Parathyroid adenoma (tissue), 2 donors: ENCODE results near the gene LOXL1.

Experiments used
- H2AFZ ChIP-seq: fragments of 300-600 bp; sonication (generic); one replicate; pipeline ENCODE4 v1.7.0; 2017; ENCODE audit warnings: antibody characterized with exemption, mild to moderate bottlenecking
- H3K27ac ChIP-seq: fragments of 300-600 bp; sonication (generic); one replicate; pipeline ENCODE4 v1.7.0; 2017
- H3K27me3 ChIP-seq: fragments of 300-600 bp; sonication (generic); one replicate; pipeline ENCODE4 v1.7.0; 2017; ENCODE audit warnings: low read length; ENCODE audit not compliant: control insufficient read depth, insufficient read depth
- H3K36me3 ChIP-seq: fragments of 300-600 bp; sonication (generic); one replicate; pipeline ENCODE4 v1.7.0; 2017; ENCODE audit warnings: low read length; ENCODE audit not compliant: control insufficient read depth, insufficient read depth
- H3K4me1 ChIP-seq: fragments of 300-600 bp; sonication (generic); one replicate; pipeline ENCODE4 v1.7.0; 2017; ENCODE audit warnings: control low read depth
- H3K4me2 ChIP-seq: fragments of 300-600 bp; sonication (generic); one replicate; pipeline ENCODE4 v1.7.0; 2017; ENCODE audit warnings: low read length
- H3K4me3 ChIP-seq: fragments of 300-600 bp; sonication (generic); one replicate; pipeline ENCODE4 v1.7.0; 2017; ENCODE audit warnings: low read depth, low read length
- H3K79me2 ChIP-seq: fragments of 300-600 bp; sonication (generic); one replicate; pipeline ENCODE4 v1.7.0; 2017; ENCODE audit warnings: control low read depth
- H3K9ac ChIP-seq: fragments of 300-600 bp; sonication (generic); one replicate; pipeline ENCODE4 v1.7.0; 2017; ENCODE audit warnings: mild to moderate bottlenecking
- H3K9me3 ChIP-seq: fragments of 300-600 bp; sonication (generic); one replicate; pipeline ENCODE4 v1.7.0; 2017; ENCODE audit warnings: low read length; ENCODE audit not compliant: control insufficient read depth
- TF ChIP-seq, protein P1 (sequence below): fragments of 300-600 bp; sonication (generic); IDR thresholded peaks from one replicate; pipeline ENCODE4 v1.7.0; 2017; ENCODE audit warnings: antibody characterized with exemption, mild to moderate bottlenecking
- donor health status: primary hyperparathyroidism.

LOXL1 gene

GRCh38 chr15:73992594-73992898 is 66.3 kb downstream of the LOXL1 start:
- Histone ChIP-seq H3K79me2 (peaks cover 2% of the 10 kb centered on the region), H3K27me3 (no peaks in the 10 kb centered on the region), H3K4me2 (peak overlapping the region; percentile 65), H3K36me3 (no peaks in the 10 kb centered on the region), H3K4me3 (peak overlapping the region; percentile 25), H3K4me1 (peaks cover 4% of the 10 kb centered on the region), H3K9me3 (no peaks in the 10 kb centered on the region), H2AFZ (peak overlapping the region; percentile 84), H3K27ac (peak overlapping the region; percentile 83), H3K9ac (no peak overlapping the region)
- TF ChIP-seq, protein P1, sequence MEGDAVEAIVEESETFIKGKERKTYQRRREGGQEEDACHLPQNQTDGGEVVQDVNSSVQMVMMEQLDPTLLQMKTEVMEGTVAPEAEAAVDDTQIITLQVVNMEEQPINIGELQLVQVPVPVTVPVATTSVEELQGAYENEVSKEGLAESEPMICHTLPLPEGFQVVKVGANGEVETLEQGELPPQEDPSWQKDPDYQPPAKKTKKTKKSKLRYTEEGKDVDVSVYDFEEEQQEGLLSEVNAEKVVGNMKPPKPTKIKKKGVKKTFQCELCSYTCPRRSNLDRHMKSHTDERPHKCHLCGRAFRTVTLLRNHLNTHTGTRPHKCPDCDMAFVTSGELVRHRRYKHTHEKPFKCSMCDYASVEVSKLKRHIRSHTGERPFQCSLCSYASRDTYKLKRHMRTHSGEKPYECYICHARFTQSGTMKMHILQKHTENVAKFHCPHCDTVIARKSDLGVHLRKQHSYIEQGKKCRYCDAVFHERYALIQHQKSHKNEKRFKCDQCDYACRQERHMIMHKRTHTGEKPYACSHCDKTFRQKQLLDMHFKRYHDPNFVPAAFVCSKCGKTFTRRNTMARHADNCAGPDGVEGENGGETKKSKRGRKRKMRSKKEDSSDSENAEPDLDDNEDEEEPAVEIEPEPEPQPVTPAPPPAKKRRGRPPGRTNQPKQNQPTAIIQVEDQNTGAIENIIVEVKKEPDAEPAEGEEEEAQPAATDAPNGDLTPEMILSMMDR = no peak

- Histone ChIP-seq H3K4me2 (peak overlapping the region; percentile 66), H3K4me3 (no peak overlapping the region), H3K36me3 (no peaks in the 10 kb centered on the region), H3K9me3 (no peaks in the 10 kb centered on the region), H3K4me1 (peaks cover 4% of the 10 kb centered on the region), H3K9ac (no peak overlapping the region), H3K79me2 (peaks cover 2% of the 10 kb centered on the region), H3K27me3 (no peaks in the 10 kb centered on the region), H2AFZ (no peak overlapping the region), H3K27ac (no peak overlapping the region)
- TF ChIP-seq, protein P1 = no peak
Measured at GRCh38 chr15:73993211-73993994, 67.1 kb downstream of the LOXL1 start.

GRCh38 chr15:73994413-73994883 is 68.2 kb downstream of the LOXL1 start, which contains the start of gene PML:
TSS of gene PML (plus strand) at chr15:73994716. CDS start at chr15:73994813, 97 bp downstream.
- H3K27me3 ChIP-seq = no peaks in the 10 kb centered on the region
- peaks cover 4% of the 10 kb centered on the region for H3K4me1 ChIP-seq
- H3K36me3 ChIP-seq = no peaks in the 10 kb centered on the region
- H3K9me3 ChIP-seq = no peaks in the 10 kb centered on the region
- H3K4me3 ChIP-seq = peak within 1 kb of the TSS; percentile 72
- peak within 1 kb of the TSS; percentile 37 for H3K9ac ChIP-seq
- H3K79me2 ChIP-seq = peaks cover 2% of the 10 kb centered on the region
- peak within 1 kb of the TSS; percentile 66 for H3K4me2 ChIP-seq
- peak within 1 kb of the TSS; percentile 86 for H3K27ac ChIP-seq
- peak within 1 kb of the TSS; percentile 79 for H2AFZ ChIP-seq
- TF ChIP-seq, protein P1 = no peak

GRCh38 chr15:73994912-73995622 is 68.8 kb downstream of the LOXL1 start:
- H3K4me1 ChIP-seq = peaks cover 4% of the 10 kb centered on the region
- TF ChIP-seq, protein P1 = no peak
- H3K27me3 ChIP-seq = no peaks in the 10 kb centered on the region
- peak overlapping the region; percentile 79 for H2AFZ ChIP-seq
- peaks cover 2% of the 10 kb centered on the region for H3K79me2 ChIP-seq
- H3K4me2 ChIP-seq = peak overlapping the region; percentile 66
- peak overlapping the region; percentile 72 for H3K4me3 ChIP-seq
- H3K9me3 ChIP-seq = no peaks in the 10 kb centered on the region
- H3K27ac ChIP-seq = peak overlapping the region; percentile 86
- H3K9ac ChIP-seq = peak overlapping the region; percentile 37
- H3K36me3 ChIP-seq = no peaks in the 10 kb centered on the region
